Duodenal mucosa (tissue), 2 donors: Measurements from ENCODE around the gene SLC25A22.
A peak's percentile ranks its signal among the peaks of the same experiment; 100 is the strongest.

Experiments used
- H3K27ac ChIP-seq: one replicate; pipeline ENCODE4 v1.7.0; 2013; ENCODE audit warnings: low read depth, low read length
- H3K27me3 ChIP-seq, 2 donors: one replicate each; pipeline ENCODE4 v1.7.0; 2013; ENCODE audit warnings: low read length in 2 of 2, control low read depth in 1 of 2; ENCODE audit not compliant: insufficient read depth in 2 of 2, control insufficient read depth in 1 of 2
- H3K36me3 ChIP-seq, 2 donors: one replicate each; pipeline ENCODE4 v1.7.0; 2013; ENCODE audit warnings: low read length in 2 of 2, control low read depth in 1 of 2; ENCODE audit not compliant: insufficient read depth in 2 of 2, control insufficient read depth in 1 of 2
- H3K4me1 ChIP-seq, 2 donors: one replicate each; pipeline ENCODE4 v1.7.0; 2013; ENCODE audit warnings: low read length in 2 of 2, control low read depth in 1 of 2; ENCODE audit not compliant: insufficient read depth in 2 of 2, control insufficient read depth in 1 of 2
- H3K4me3 ChIP-seq, 2 donors: one replicate each; pipeline ENCODE4 v1.7.0; 2013; ENCODE audit warnings: low read length in 2 of 2, low read depth in 1 of 2
- H3K9ac ChIP-seq, 2 donors: one replicate each; pipeline ENCODE4 v1.7.0; 2013; ENCODE audit warnings: low read length in 2 of 2, low read depth in 1 of 2
- H3K9me3 ChIP-seq, 2 donors: one replicate each; pipeline ENCODE4 v1.7.0; 2013; ENCODE audit warnings: low read length in 2 of 2, control low read depth in 1 of 2; ENCODE audit not compliant: control insufficient read depth in 1 of 2

The SLC25A22 gene

GRCh38 chr11:821512-822371 is 23.7 kb upstream of the SLC25A22 start:
- peak overlapping the region; percentile 64 to 87 for H3K4me3 ChIP-seq
- H3K27ac ChIP-seq: peak overlapping the region; percentile 96
- H3K36me3 ChIP-seq: peaks cover 0 to 5% of the 10 kb centered on the region in 2 donors
- H3K4me1 ChIP-seq: peaks cover 43 to 44% of the 10 kb centered on the region in 2 donors
- H3K9ac ChIP-seq: peak overlapping the region; percentile 73 to 76
- no peaks in the 10 kb centered on the region for H3K9me3 ChIP-seq
- no peaks in the 10 kb centered on the region for H3K27me3 ChIP-seq

GRCh38 chr11:820655-821511 is 22.8 kb upstream of the SLC25A22 start:
- no peaks in the 10 kb centered on the region for H3K27me3 ChIP-seq
- peaks cover 0 to 5% of the 10 kb centered on the region in 2 donors for H3K36me3 ChIP-seq
- peak overlapping the region; percentile 96 for H3K27ac ChIP-seq
- no peaks in the 10 kb centered on the region for H3K9me3 ChIP-seq
- H3K9ac ChIP-seq: peak overlapping the region; percentile 73 to 76
- H3K4me1 ChIP-seq: peaks cover 37 to 38% of the 10 kb centered on the region in 2 donors
- H3K4me3 ChIP-seq: peak overlapping the region; percentile 64 to 87

GRCh38 chr11:819943-820649 is 22.0 kb upstream of the SLC25A22 start:
- Histone ChIP-seq H3K4me1 (peaks cover 30% of the 10 kb centered on the region in 2 donors), H3K36me3 (peaks cover 0 to 5% of the 10 kb centered on the region in 2 donors), H3K4me3 (peak overlapping the region; percentile 64 to 87), H3K27me3 (no peaks in the 10 kb centered on the region), H3K9ac (peak overlapping the region; percentile 73 to 76), H3K27ac (peak overlapping the region; percentile 96), H3K9me3 (no peaks in the 10 kb centered on the region)

GRCh38 chr11:819129-819931 is 21.2 kb upstream of the SLC25A22 start:
- no peaks in the 10 kb centered on the region for H3K9me3 ChIP-seq
- H3K9ac ChIP-seq: peak overlapping the region; percentile 79 to 88
- peaks cover 28 to 29% of the 10 kb centered on the region in 2 donors for H3K4me1 ChIP-seq
- H3K27me3 ChIP-seq: no peaks in the 10 kb centered on the region
- peak overlapping the region; percentile 96 for H3K27ac ChIP-seq
- H3K4me3 ChIP-seq: peak overlapping the region; percentile 75 to 87
- peaks cover 0 to 8% of the 10 kb centered on the region in 2 donors for H3K36me3 ChIP-seq

GRCh38 chr11:818396-819128 is 20.5 kb upstream of the SLC25A22 start, which contains the start of gene PNPLA2:
TSS of gene PNPLA2 (plus strand) at chr11:818914. CDS start at chr11:819719, 805 bp downstream.
- H3K9ac ChIP-seq: peak within 1 kb of the TSS; percentile 79 to 88
- peaks cover 0 to 9% of the 10 kb centered on the region in 2 donors for H3K36me3 ChIP-seq

GRCh38 chr11:816433-816779 is 18.3 kb upstream of the SLC25A22 start:
- Histone ChIP-seq H3K36me3 (peaks cover 20 to 26% of the 10 kb centered on the region in 2 donors), H3K4me1 (peaks cover 23 to 25% of the 10 kb centered on the region in 2 donors), H3K9me3 (no peaks in the 10 kb centered on the region), H3K27ac (no peak overlapping the region), H3K9ac (no peak overlapping the region), H3K27me3 (no peaks in the 10 kb centered on the region), H3K4me3 (no peak overlapping the region)

More at GRCh38 chr11:818396-819128, 20.5 kb upstream of the SLC25A22 start, which contains the start of gene PNPLA2:
- H3K9me3 ChIP-seq: no peaks in the 10 kb centered on the region
- H3K27ac ChIP-seq: peak within 1 kb of the TSS; percentile 96
- H3K4me3 ChIP-seq: peak within 1 kb of the TSS; percentile 75 to 87
- H3K4me1 ChIP-seq: peaks cover 28 to 29% of the 10 kb centered on the region in 2 donors
- no peaks in the 10 kb centered on the region for H3K27me3 ChIP-seq

GRCh38 chr11:815675-816432 is 17.8 kb upstream of the SLC25A22 start:
- no peaks in the 10 kb centered on the region for H3K27me3 ChIP-seq
- no peaks in the 10 kb centered on the region for H3K9me3 ChIP-seq
- no peak overlapping the region for H3K9ac ChIP-seq
- no peak overlapping the region for H3K27ac ChIP-seq
- peaks cover 22 to 31% of the 10 kb centered on the region in 2 donors for H3K36me3 ChIP-seq
- H3K4me1 ChIP-seq: peaks cover 23 to 25% of the 10 kb centered on the region in 2 donors
- no peak overlapping the region for H3K4me3 ChIP-seq

- Histone ChIP-seq H3K9ac (no peak overlapping the region), H3K4me1 (peaks cover 19 to 27% of the 10 kb centered on the region in 2 donors), H3K27me3 (no peaks in the 10 kb centered on the region), H3K9me3 (no peaks in the 10 kb centered on the region), H3K36me3 (peaks cover 22 to 31% of the 10 kb centered on the region in 2 donors), H3K27ac (no peak overlapping the region), H3K4me3 (no peak overlapping the region)
Observed at GRCh38 chr11:813456-814096, 15.5 kb upstream of the SLC25A22 start.
